Subcutaneous adipose tissue (tissue), 4 donors: ENCODE data around the gene SLC27A5. TPM values are rescaled to one million over a fixed set of nuclear protein-coding genes. Genes with fewer than 3 reads are reported as not detected.

ENCODE experiments used
- total RNA-seq, 4 donors: library from RNA; depleted of rRNA; stranded (reverse); fragments of >200 nt; gene quantifications; one replicate each; pipeline ENCODE4 v1.1.0, GENCODE V29; 2016
- TF ChIP-seq, protein P1 (sequence below): fragments of 450-650 bp; IDR thresholded peaks from one replicate; pipeline ENCODE4 v1.5.1; 2016; ENCODE audit warnings: low read depth, mild to moderate bottlenecking, control low read depth, antibody characterized with exemption, moderate library complexity

SLC27A5 gene
- total RNA-seq, 4 donors from 2014 or later: 4.2 to 13.4 (median 7.2) TPM

- TF ChIP-seq, protein P1, sequence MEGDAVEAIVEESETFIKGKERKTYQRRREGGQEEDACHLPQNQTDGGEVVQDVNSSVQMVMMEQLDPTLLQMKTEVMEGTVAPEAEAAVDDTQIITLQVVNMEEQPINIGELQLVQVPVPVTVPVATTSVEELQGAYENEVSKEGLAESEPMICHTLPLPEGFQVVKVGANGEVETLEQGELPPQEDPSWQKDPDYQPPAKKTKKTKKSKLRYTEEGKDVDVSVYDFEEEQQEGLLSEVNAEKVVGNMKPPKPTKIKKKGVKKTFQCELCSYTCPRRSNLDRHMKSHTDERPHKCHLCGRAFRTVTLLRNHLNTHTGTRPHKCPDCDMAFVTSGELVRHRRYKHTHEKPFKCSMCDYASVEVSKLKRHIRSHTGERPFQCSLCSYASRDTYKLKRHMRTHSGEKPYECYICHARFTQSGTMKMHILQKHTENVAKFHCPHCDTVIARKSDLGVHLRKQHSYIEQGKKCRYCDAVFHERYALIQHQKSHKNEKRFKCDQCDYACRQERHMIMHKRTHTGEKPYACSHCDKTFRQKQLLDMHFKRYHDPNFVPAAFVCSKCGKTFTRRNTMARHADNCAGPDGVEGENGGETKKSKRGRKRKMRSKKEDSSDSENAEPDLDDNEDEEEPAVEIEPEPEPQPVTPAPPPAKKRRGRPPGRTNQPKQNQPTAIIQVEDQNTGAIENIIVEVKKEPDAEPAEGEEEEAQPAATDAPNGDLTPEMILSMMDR: no peak
These were observed 31.0 kb downstream of the SLC27A5 start for GRCh38 chr19:58480831-58481230.

- TF ChIP-seq, protein P1: no peak
These were observed 31.3 kb downstream of the SLC27A5 start for GRCh38 chr19:58480481-58480830.

DNA sequence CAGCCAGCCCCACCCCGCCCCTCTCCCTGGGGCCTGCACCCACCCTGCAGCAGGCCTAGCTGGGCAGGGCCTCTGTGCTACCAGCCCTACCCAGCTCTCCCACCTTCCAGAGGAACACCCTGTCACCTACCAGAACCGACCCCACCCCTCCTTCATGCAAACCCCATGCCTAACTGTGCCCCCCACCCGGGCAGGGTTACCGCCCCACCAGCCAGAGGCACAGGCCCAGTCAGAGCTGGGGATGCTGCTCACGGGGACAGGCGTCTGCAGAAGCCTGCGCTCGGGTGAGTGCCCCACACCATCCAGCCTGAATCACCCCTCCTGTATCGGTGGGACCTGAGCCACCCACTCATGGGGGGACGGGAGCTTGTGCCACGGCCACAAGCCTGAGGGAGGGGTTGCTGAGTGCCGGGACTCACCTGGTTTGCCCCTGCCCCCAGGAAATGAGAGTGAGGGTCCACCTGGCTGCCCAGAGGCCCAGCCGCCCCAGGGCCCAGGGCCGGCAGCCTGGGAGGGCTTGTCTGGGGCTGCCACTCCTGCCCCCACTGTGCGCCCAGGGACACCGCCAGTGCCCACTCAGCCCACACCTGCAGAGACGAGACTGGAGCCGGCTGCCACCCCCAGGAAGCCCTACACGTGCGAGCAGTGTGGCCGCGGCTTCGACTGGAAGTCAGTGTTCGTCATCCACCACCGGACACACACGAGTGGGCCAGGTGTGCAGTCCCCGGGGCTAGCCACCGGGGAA is 31.9 kb downstream of the SLC27A5 start:
- TF ChIP-seq, protein P1: no peak

DNA sequence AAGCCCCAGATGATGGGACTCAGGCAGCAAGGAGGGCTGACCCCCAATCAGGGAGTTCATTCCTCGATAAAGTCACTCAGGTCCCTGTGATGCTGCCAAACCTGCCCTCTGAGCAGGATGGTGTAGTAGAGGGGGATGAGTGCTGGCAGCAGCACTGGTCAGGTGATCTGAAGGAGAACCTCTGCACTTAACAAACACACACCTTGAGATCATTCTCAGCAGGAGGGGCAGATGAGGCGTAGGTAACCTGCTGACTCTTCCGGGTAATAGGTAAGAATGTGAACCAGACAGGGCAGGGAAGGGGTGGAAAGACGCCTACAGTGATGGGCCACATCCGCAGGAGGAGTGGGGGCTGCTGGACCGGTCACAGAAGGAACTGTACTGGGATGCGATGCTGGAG is 32.5 kb downstream of the SLC27A5 start:
- TF ChIP-seq, protein P1: no peak

DNA sequence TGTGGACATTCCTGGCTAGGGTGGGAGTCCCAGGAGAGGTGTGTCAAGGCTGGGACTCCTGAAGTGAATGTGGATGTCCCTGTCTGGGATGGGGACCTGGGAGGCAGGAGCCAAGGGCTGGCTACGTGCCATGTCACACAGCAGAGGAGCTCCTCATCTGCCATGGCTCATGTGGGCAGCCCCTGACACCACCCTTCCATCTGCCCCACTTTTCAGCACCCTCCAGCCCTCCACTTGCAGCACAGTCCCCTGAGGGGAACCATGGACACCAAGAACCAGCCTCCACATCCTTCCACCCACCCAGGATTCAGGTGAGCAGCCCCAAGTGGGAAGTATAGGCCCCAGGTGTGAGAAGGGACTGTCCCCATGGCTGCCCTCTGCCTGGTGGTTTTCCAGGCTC is 33.9 kb downstream of the SLC27A5 start:
- TF ChIP-seq, protein P1: no peak

DNA sequence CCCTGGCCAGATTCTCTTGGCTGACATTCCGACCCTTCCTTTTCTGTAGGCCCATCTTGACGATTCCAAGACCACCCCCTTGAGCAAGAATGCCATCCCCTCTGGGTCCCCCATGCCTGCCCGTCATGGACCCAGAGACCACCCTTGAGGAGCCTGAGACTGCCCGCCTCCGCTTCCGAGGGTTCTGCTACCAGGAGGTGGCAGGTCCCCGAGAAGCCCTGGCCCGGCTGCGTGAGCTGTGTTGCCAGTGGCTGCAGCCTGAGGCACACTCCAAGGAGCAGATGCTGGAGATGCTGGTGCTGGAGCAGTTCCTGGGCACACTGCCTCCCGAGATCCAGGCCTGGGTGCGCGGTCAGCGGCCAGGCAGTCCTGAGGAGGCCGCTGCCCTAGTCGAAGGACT is 34.7 kb downstream of the SLC27A5 start:
- TF ChIP-seq, protein P1: no peak

- TF ChIP-seq, protein P1: no peak
These were observed 35.2 kb downstream of the SLC27A5 start for GRCh38 chr19:58476498-58477015.
